Prostate gland (tissue), 2 donors: ENCODE results near the gene RIPPLY3.

Experiments
- POLR2A ChIP-seq: fragments of 450-650 bp; IDR thresholded peaks from one replicate; pipeline ENCODE4 v1.6.1; 2016; ENCODE audit warnings: antibody characterized with exemption, mild to moderate bottlenecking
- POLR2AphosphoS5 ChIP-seq: sonication (generic); formaldehyde crosslinking; IDR thresholded peaks from one replicate; pipeline ENCODE4 v1.6.1; 2017; ENCODE audit warnings: antibody characterized with exemption
- TF ChIP-seq, protein P1 (sequence below), 4 experiments: fragments of 200-600 bp in 2 of 4; fragments of 450-650 bp in 2 of 4; sonication (generic) in 2 of 4; IDR thresholded peaks; 1 replicate in 3 of 4; 2 replicates in 1 of 4; pipeline ENCODE4 v1.5.1; 2016 to 2019; ENCODE audit warnings: antibody characterized with exemption in 4 of 4, mild to moderate bottlenecking in 2 of 4, moderate library complexity in 2 of 4

DNA sequence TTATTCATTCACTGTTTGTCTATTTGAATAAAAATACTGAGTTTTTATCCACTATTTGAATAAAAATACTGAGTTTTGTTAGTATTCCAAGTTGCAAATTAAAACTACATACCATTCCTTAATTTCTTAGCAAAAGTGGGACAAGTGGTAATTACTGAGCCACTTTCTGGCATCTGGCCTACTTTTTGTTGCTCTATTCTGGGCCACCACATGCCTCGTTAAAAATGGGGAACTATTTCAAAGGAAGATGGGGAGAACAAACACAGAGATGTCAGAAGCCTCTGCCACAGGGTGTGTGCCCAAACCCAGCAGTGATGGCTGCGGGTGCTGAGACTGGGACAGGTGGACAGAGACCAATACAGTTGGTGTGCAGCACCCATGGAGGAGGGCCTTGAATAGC, 51.8 kb downstream of the RIPPLY3 start:
- TF ChIP-seq, protein P1, sequence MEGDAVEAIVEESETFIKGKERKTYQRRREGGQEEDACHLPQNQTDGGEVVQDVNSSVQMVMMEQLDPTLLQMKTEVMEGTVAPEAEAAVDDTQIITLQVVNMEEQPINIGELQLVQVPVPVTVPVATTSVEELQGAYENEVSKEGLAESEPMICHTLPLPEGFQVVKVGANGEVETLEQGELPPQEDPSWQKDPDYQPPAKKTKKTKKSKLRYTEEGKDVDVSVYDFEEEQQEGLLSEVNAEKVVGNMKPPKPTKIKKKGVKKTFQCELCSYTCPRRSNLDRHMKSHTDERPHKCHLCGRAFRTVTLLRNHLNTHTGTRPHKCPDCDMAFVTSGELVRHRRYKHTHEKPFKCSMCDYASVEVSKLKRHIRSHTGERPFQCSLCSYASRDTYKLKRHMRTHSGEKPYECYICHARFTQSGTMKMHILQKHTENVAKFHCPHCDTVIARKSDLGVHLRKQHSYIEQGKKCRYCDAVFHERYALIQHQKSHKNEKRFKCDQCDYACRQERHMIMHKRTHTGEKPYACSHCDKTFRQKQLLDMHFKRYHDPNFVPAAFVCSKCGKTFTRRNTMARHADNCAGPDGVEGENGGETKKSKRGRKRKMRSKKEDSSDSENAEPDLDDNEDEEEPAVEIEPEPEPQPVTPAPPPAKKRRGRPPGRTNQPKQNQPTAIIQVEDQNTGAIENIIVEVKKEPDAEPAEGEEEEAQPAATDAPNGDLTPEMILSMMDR (IDR thresholded peaks at IDR 0.05): no peak
- TF ChIP-seq POLR2A (no peak), POLR2AphosphoS5 (no peak)
